RCC 7860 (cell line): ENCODE results near the gene HHLA2.

Source experiments
- DNase-seq: peaks from one replicate; pipeline ENCODE4 v3.0.0-alpha.2; 2015; ENCODE audit warnings: low spot score
- FAIRE-seq: peaks from 2 replicates; lab custom pipeline; 2012; peaks lifted over from hg19 to GRCh38; lab: Jason Lieb, UNC

HHLA2 gene

GRCh38 chr3:108388136-108389132 is 92.1 kb downstream of the HHLA2 start:
- DNase-seq (no peak), FAIRE-seq (no peak)

GRCh38 chr3:108389372-108389771 is 93.0 kb downstream of the HHLA2 start:
- FAIRE-seq (no peak), DNase-seq (no peak)

GRCh38 chr3:108391917-108392593 is 95.7 kb downstream of the HHLA2 start:
- DNase-seq: no peak
- FAIRE-seq: no peak

- FAIRE-seq: no peak
- DNase-seq: no peak
These were observed 97.0 kb downstream of the HHLA2 start for GRCh38 chr3:108393128-108393900.

GRCh38 chr3:108394016-108394415 is 97.7 kb downstream of the HHLA2 start:
- FAIRE-seq (no peak), DNase-seq (no peak)

GRCh38 chr3:108394563-108394962 is 98.2 kb downstream of the HHLA2 start:
- no peak for FAIRE-seq

GRCh38 chr3:108396336-108396735 is 100.0 kb downstream of the HHLA2 start:
- FAIRE-seq (no peak), DNase-seq (no peak)

More at GRCh38 chr3:108394563-108394962, 98.2 kb downstream of the HHLA2 start:
- no peak for DNase-seq

GRCh38 chr3:108398510-108398909 is 102.2 kb downstream of the HHLA2 start:
- DNase-seq: no peak
- FAIRE-seq: no peak

GRCh38 chr3:108401836-108402235 is 105.5 kb downstream of the HHLA2 start:
- DNase-seq (no peak), FAIRE-seq (no peak)

- no peak for DNase-seq
- FAIRE-seq: no peak
These were observed 106.8 kb downstream of the HHLA2 start for GRCh38 chr3:108403198-108403597.

- DNase-seq: no peak
- FAIRE-seq: no peak
These were observed 107.5 kb downstream of the HHLA2 start for GRCh38 chr3:108403686-108404345.

GRCh38 chr3:108404368-108404767 is 108.0 kb downstream of the HHLA2 start:
- DNase-seq (no peak), FAIRE-seq (no peak)

GRCh38 chr3:108406063-108406660 is 109.8 kb downstream of the HHLA2 start:
- no peak for DNase-seq
- FAIRE-seq: no peak

- FAIRE-seq (peak; percentile 74), DNase-seq (peak; percentile 65)
These were observed 110.4 kb downstream of the HHLA2 start for GRCh38 chr3:108406661-108407206.

GRCh38 chr3:108407886-108408285 is 111.5 kb downstream of the HHLA2 start:
- no peak for DNase-seq
- no peak for FAIRE-seq

GRCh38 chr3:108408883-108409799 is 112.8 kb downstream of the HHLA2 start:
- no peak for FAIRE-seq
- no peak for DNase-seq

GRCh38 chr3:108409800-108410178 is 113.4 kb downstream of the HHLA2 start:
- no peak for DNase-seq

GRCh38 chr3:108410531-108410984 is 114.2 kb downstream of the HHLA2 start:
- DNase-seq (no peak), FAIRE-seq (no peak)

More at GRCh38 chr3:108409800-108410178, 113.4 kb downstream of the HHLA2 start:
- FAIRE-seq: no peak
